Measurements from ENCODE around the gene RTP3. TPM values are rescaled to one million over a fixed set of nuclear protein-coding genes. Genes with fewer than 3 reads are reported as not detected.

Gene RTP3
- total RNA-seq, 4 donors from 2014 or later = not detected

DNA sequence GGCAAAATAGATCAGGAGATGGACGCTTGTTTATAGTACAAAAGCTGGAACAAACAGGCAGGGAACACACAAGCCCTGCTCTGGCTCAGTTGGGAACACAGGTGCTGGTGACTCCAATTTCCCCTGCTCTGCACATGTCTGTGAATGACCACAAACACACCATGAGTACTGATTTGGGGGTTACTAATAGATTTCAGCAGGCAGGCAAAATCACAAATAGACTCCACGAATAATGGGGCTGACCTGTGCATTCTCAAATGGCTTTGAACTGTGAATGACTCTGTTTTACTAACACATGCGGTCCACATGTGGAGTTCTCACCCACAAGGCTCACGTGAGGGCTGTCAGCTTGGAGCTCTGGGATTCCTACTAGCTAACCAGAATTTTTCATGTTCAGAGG, 3.9 kb downstream of the RTP3 start:
- H3K27me3 ChIP-seq = peaks cover 0 to 7% (median 0%) of the 10 kb centered on the region in 4 donors
- no peak overlapping the region for H3K27ac ChIP-seq
- 70 to 76% methylated on average over 4 of the region's 4 CpGs for WGBS, 2 donors
- H3K4me1 ChIP-seq = no peaks in the 10 kb centered on the region
- H3K4me3 ChIP-seq = no peak overlapping the region
- TF ChIP-seq, protein P1, sequence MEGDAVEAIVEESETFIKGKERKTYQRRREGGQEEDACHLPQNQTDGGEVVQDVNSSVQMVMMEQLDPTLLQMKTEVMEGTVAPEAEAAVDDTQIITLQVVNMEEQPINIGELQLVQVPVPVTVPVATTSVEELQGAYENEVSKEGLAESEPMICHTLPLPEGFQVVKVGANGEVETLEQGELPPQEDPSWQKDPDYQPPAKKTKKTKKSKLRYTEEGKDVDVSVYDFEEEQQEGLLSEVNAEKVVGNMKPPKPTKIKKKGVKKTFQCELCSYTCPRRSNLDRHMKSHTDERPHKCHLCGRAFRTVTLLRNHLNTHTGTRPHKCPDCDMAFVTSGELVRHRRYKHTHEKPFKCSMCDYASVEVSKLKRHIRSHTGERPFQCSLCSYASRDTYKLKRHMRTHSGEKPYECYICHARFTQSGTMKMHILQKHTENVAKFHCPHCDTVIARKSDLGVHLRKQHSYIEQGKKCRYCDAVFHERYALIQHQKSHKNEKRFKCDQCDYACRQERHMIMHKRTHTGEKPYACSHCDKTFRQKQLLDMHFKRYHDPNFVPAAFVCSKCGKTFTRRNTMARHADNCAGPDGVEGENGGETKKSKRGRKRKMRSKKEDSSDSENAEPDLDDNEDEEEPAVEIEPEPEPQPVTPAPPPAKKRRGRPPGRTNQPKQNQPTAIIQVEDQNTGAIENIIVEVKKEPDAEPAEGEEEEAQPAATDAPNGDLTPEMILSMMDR (IDR thresholded peaks at IDR 0.05) = no peak
- no peak for TF ChIP-seq POLR2A (IDR thresholded peaks at IDR 0.05)
- DNase-seq = no peak
- intact Hi-C loops (cut with DNase I) = no loop called here
- H3K36me3 ChIP-seq = no peaks in the 10 kb centered on the region
- H3K9me3 ChIP-seq = no peaks in the 10 kb centered on the region

- 60 to 70% methylated on average over 6 to 7 of the region's 7 CpGs for WGBS, 2 donors
- no peak overlapping the region for H3K27ac ChIP-seq
- H3K4me3 ChIP-seq = no peak overlapping the region
- no peak for DNase-seq
- no peak for TF ChIP-seq POLR2A (IDR thresholded peaks at IDR 0.05)
- TF ChIP-seq, protein P1 (IDR thresholded peaks at IDR 0.05) = no peak
- H3K9me3 ChIP-seq = no peaks in the 10 kb centered on the region
- H3K4me1 ChIP-seq = no peaks in the 10 kb centered on the region
- H3K36me3 ChIP-seq = no peaks in the 10 kb centered on the region
- intact Hi-C loops (cut with DNase I) = no loop called here
- no peaks in the 10 kb centered on the region for H3K27me3 ChIP-seq
These were observed 5.6 kb downstream of the RTP3 start for GRCh38 chr3:46503200-46503874.

GRCh38 chr3:46504789-46505188, 7.0 kb downstream of the RTP3 start:
- intact Hi-C loops (cut with DNase I) = no loop called here
- no peaks in the 10 kb centered on the region for H3K36me3 ChIP-seq
- H3K4me3 ChIP-seq = no peak overlapping the region
- no peak for DNase-seq
- no peaks in the 10 kb centered on the region for H3K9me3 ChIP-seq
- 37 to 44% methylated on average over 5 of the region's 5 CpGs for WGBS, 2 donors
- TF ChIP-seq, protein P1 (IDR thresholded peaks at IDR 0.05) = no peak
- no peak for TF ChIP-seq POLR2A (IDR thresholded peaks at IDR 0.05)
- no peaks in the 10 kb centered on the region for H3K4me1 ChIP-seq
- no peaks in the 10 kb centered on the region for H3K27me3 ChIP-seq
- no peak overlapping the region for H3K27ac ChIP-seq

GRCh38 chr3:46505953-46506352, 8.2 kb downstream of the RTP3 start:
- 86 to 92% methylated on average over 7 to 10 of the region's 10 CpGs for WGBS, 2 donors
- TF ChIP-seq, protein P1 (IDR thresholded peaks at IDR 0.05) = no peak
- TF ChIP-seq POLR2A (IDR thresholded peaks at IDR 0.05) = no peak
- H3K9me3 ChIP-seq = no peaks in the 10 kb centered on the region
- DNase-seq = no peak
- intact Hi-C loops (cut with DNase I) = no loop called here
- no peak overlapping the region for H3K27ac ChIP-seq
- H3K4me3 ChIP-seq = no peak overlapping the region
- H3K36me3 ChIP-seq = no peaks in the 10 kb centered on the region
- no peaks in the 10 kb centered on the region for H3K27me3 ChIP-seq
- H3K4me1 ChIP-seq = no peaks in the 10 kb centered on the region

GRCh38 chr3:46506526-46506925, 8.8 kb downstream of the RTP3 start:
- intact Hi-C loops (cut with DNase I) = no loop called here
- TF ChIP-seq POLR2A (IDR thresholded peaks at IDR 0.05) = no peak
- TF ChIP-seq, protein P1 (IDR thresholded peaks at IDR 0.05) = no peak
- Histone ChIP-seq H3K27me3 (no peaks in the 10 kb centered on the region), H3K4me1 (no peaks in the 10 kb centered on the region), H3K36me3 (no peaks in the 10 kb centered on the region), H3K9me3 (no peaks in the 10 kb centered on the region), H3K4me3 (no peak overlapping the region), H3K27ac (no peak overlapping the region)
- no peak for DNase-seq
- WGBS, 2 donors = 83 to 88% methylated on average over 3 of the region's 3 CpGs

Measured in esophagus squamous epithelium (tissue), 5 donors.